ENCODE measurements around the gene DHX16. TPM values are rescaled to one million over a fixed set of nuclear protein-coding genes. Genes with fewer than 3 reads are reported as not detected.

Gene DHX16
- total RNA-seq, 1 experiment from 2014 or later = 32.2 TPM

DNA sequence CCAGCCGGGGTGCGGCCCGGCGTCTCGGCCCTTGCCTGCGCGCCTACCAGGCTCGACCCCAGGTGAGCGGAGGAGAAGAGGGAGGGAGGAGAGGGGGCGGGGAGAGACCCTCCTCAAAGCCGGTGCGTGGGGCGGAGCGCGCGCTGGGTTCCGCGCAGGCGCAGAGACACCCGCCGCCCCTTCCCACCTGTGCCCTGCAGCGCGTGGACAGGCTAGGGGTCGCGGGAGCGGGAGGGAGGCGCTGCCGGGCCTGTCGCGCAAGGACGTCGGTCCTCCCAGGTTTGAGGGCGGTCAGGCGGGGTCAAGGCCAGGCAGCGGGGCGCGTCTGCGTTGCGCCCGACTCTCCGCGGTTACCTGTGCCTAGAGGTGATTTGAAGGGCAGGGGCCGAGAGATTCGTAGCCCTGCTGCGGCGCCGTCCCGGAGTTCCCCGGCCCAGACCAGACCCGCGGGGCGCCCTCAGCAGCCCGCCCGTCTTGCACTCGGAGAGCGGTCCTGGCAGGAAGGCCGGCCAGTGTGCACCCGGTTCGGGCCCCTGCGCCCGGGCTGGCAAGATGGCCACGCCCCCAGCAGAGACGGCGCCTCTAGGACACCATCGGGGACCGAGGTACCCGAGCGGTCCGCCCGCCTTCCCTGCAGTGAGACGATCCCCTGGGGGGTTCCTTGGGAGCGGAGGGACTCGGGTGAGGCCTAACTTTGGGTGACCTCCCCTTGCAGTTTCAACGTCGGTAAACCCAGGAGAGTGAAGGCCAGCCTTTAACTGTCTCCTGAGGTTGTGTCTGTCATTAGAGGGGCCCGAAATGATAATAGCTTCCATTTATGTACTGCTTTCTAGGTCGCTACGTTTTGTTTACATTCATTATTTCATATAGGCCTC is 25.3 kb downstream of the DHX16 start (continued):
- TF ChIP-seq, protein P1, sequence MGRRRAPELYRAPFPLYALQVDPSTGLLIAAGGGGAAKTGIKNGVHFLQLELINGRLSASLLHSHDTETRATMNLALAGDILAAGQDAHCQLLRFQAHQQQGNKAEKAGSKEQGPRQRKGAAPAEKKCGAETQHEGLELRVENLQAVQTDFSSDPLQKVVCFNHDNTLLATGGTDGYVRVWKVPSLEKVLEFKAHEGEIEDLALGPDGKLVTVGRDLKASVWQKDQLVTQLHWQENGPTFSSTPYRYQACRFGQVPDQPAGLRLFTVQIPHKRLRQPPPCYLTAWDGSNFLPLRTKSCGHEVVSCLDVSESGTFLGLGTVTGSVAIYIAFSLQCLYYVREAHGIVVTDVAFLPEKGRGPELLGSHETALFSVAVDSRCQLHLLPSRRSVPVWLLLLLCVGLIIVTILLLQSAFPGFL (CRISPR knock-in tag; IDR thresholded peaks at IDR 0.05; ENCODE audit: borderline replicate concordance) = no peak
- TF ChIP-seq NR1H2 (CRISPR knock-in tag; IDR thresholded peaks at IDR 0.05) = no peak
- TF ChIP-seq ZBTB21 (CRISPR knock-in tag; IDR thresholded peaks at IDR 0.05; ENCODE audit: borderline replicate concordance) = peak; percentile 45; the same call in 1 of the 2 replicates
- no peak for TF ChIP-seq AR (CRISPR knock-in tag; IDR thresholded peaks at IDR 0.05)
- TF ChIP-seq, protein P2, sequence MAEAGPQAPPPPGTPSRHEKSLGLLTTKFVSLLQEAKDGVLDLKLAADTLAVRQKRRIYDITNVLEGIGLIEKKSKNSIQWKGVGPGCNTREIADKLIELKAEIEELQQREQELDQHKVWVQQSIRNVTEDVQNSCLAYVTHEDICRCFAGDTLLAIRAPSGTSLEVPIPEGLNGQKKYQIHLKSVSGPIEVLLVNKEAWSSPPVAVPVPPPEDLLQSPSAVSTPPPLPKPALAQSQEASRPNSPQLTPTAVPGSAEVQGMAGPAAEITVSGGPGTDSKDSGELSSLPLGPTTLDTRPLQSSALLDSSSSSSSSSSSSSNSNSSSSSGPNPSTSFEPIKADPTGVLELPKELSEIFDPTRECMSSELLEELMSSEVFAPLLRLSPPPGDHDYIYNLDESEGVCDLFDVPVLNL (CRISPR knock-in tag; IDR thresholded peaks at IDR 0.05; ENCODE audit: borderline replicate concordance, low read depth) = 0 out of 2 replicates have a peak, but pooled peaks have one; percentile 20
- TF ChIP-seq MYBL2 (CRISPR knock-in tag; IDR thresholded peaks at IDR 0.05) = 0 out of 2 replicates have a peak, but pooled peaks have one; percentile 34
- TF ChIP-seq KAT7 (CRISPR knock-in tag; IDR thresholded peaks at IDR 0.05; ENCODE audit: borderline replicate concordance) = peak; percentile 89; the same call in 1 of the 2 replicates
- peak; percentile 78; the same call in 1 of the 2 replicates for TF ChIP-seq ZNF281 (CRISPR knock-in tag; IDR thresholded peaks at IDR 0.05)
- peak; percentile 53; the same call in 1 of the 2 replicates for TF ChIP-seq ZNF317 (CRISPR knock-in tag; IDR thresholded peaks at IDR 0.05; ENCODE audit: borderline replicate concordance, low read depth)
- TF ChIP-seq SP1 (CRISPR knock-in tag; conservative IDR thresholded peaks at IDR 0.05) = peak; percentile 62
- TF ChIP-seq EMX1 (CRISPR knock-in tag; IDR thresholded peaks at IDR 0.05) = peak; percentile 10; the same call in 1 of the 2 replicates
- TF ChIP-seq, protein P3, sequence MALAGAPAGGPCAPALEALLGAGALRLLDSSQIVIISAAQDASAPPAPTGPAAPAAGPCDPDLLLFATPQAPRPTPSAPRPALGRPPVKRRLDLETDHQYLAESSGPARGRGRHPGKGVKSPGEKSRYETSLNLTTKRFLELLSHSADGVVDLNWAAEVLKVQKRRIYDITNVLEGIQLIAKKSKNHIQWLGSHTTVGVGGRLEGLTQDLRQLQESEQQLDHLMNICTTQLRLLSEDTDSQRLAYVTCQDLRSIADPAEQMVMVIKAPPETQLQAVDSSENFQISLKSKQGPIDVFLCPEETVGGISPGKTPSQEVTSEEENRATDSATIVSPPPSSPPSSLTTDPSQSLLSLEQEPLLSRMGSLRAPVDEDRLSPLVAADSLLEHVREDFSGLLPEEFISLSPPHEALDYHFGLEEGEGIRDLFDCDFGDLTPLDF (CRISPR knock-in tag; IDR thresholded peaks at IDR 0.05) = 0 out of 2 replicates have a peak, but pooled peaks have one; percentile 26
- TF ChIP-seq, protein P4, sequence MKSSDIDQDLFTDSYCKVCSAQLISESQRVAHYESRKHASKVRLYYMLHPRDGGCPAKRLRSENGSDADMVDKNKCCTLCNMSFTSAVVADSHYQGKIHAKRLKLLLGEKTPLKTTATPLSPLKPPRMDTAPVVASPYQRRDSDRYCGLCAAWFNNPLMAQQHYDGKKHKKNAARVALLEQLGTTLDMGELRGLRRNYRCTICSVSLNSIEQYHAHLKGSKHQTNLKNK (CRISPR knock-in tag; IDR thresholded peaks at IDR 0.05) = no peak
- TF ChIP-seq, protein P5, sequence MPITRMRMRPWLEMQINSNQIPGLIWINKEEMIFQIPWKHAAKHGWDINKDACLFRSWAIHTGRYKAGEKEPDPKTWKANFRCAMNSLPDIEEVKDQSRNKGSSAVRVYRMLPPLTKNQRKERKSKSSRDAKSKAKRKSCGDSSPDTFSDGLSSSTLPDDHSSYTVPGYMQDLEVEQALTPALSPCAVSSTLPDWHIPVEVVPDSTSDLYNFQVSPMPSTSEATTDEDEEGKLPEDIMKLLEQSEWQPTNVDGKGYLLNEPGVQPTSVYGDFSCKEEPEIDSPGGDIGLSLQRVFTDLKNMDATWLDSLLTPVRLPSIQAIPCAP (CRISPR knock-in tag; IDR thresholded peaks at IDR 0.05) = peak; percentile 88; the same call in 1 of the 2 replicates
- peak; percentile 27; the same call in 1 of the 2 replicates for TF ChIP-seq PRDM15 (CRISPR knock-in tag; IDR thresholded peaks at IDR 0.05)
- TF ChIP-seq JAZF1 (CRISPR knock-in tag; IDR thresholded peaks at IDR 0.05) = no peak
- TF ChIP-seq ZNF416 (CRISPR knock-in tag; IDR thresholded peaks at IDR 0.05) = no peak
- TF ChIP-seq NR3C1 (CRISPR knock-in tag; conservative IDR thresholded peaks at IDR 0.05; ENCODE audit: low read depth) = no peak
- TF ChIP-seq ZNF512 (CRISPR knock-in tag; IDR thresholded peaks at IDR 0.05; ENCODE audit: borderline replicate concordance) = no peak
- TF ChIP-seq ZNF263 (CRISPR knock-in tag; IDR thresholded peaks at IDR 0.05; ENCODE audit: low read depth) = no peak
